ENCODE data around the gene DCAF15. TPM values are rescaled to one million over a fixed set of nuclear protein-coding genes. Genes with fewer than 3 reads are reported as not detected.

Gene DCAF15
- polyA plus RNA-seq, 10 donors, result 15.9 to 23.8 (median 18.4) TPM

GRCh38 chr19:13929956-13930355, 22.4 kb upstream of the DCAF15 start:
- DNase-seq, result no peak

- no peak for DNase-seq
Measured at GRCh38 chr19:13930402-13930801, 21.9 kb upstream of the DCAF15 start.

GRCh38 chr19:13931391-13932148, 20.7 kb upstream of the DCAF15 start:
- no peak for DNase-seq

- DNase-seq, result no peak
Measured at GRCh38 chr19:13932149-13932637, 20.1 kb upstream of the DCAF15 start.

GRCh38 chr19:13932911-13933393, 19.4 kb upstream of the DCAF15 start:
- no peak for DNase-seq

- DNase-seq, result no peak
Measured at GRCh38 chr19:13934785-13935109, 17.6 kb upstream of the DCAF15 start.

- no peak for DNase-seq
Measured at GRCh38 chr19:13935765-13936510, 16.4 kb upstream of the DCAF15 start.

- no peak for DNase-seq
Measured at GRCh38 chr19:13937479-13938300, 14.6 kb upstream of the DCAF15 start.

GRCh38 chr19:13938301-13939064, 13.8 kb upstream of the DCAF15 start, which contains the start of gene PODNL1:
Gene PODNL1, minus strand, starts transcription at chr19:13938417. Its CDS starts 236 bp downstream, at chr19:13938181.
- DNase-seq, result peak in 2 of 3 donors; percentile 47 to 65

GRCh38 chr19:13942023-13942684, 10.2 kb upstream of the DCAF15 start:
- DNase-seq, result no peak

GRCh38 chr19:13946414-13946813, 5.9 kb upstream of the DCAF15 start:
- DNase-seq, result no peak

GRCh38 chr19:13951043-13951442, 1.3 kb upstream of the DCAF15 start:
- no peak for DNase-seq

GRCh38 chr19:13951799-13952153, 533 bp upstream of the DCAF15 start:
- DNase-seq, result no peak

GRCh38 chr19:13952931-13953531, 722 bp downstream of the DCAF15 start:
- DNase-seq, result peak in 2 of 3 donors; percentile 34 to 75

- DNase-seq, result no peak
Measured at GRCh38 chr19:13954185-13954584, 1.9 kb downstream of the DCAF15 start.

- peak in 1 of 3 donors; percentile 3 for DNase-seq
Measured at GRCh38 chr19:13955662-13956364, 3.5 kb downstream of the DCAF15 start.

- DNase-seq, result peak in 1 of 3 donors; percentile 1
Measured at GRCh38 chr19:13956365-13956744, 4.0 kb downstream of the DCAF15 start.

- peak in 1 of 3 donors; percentile 1 for DNase-seq
Measured at GRCh38 chr19:13957051-13957450, 4.7 kb downstream of the DCAF15 start.

- no peak for DNase-seq
Measured at GRCh38 chr19:13958043-13958442, 5.7 kb downstream of the DCAF15 start.

Measured in muscle of back (tissue), 11 donors.